GM15510 (cell line): Measurements from ENCODE around the gene TRPM2.
A peak's percentile ranks its signal among the peaks of the same experiment; 100 is the strongest.

Experiments used
- POLR2A ChIP-seq: IDR thresholded peaks from 3 replicates; pipeline ENCODE4 v1.6.1; 2011; ENCODE audit warnings: borderline replicate concordance; ENCODE audit not compliant: insufficient read length; ENCODE audit errors: extremely low read depth

Gene TRPM2

GRCh38 chr21:44328242-44328895, 25.1 kb upstream of the TRPM2 start:
- TF ChIP-seq POLR2A, result no peak

- TF ChIP-seq POLR2A, result peak; percentile 21
Measured at GRCh38 chr21:44329086-44329889, 24.1 kb upstream of the TRPM2 start.

DNA sequence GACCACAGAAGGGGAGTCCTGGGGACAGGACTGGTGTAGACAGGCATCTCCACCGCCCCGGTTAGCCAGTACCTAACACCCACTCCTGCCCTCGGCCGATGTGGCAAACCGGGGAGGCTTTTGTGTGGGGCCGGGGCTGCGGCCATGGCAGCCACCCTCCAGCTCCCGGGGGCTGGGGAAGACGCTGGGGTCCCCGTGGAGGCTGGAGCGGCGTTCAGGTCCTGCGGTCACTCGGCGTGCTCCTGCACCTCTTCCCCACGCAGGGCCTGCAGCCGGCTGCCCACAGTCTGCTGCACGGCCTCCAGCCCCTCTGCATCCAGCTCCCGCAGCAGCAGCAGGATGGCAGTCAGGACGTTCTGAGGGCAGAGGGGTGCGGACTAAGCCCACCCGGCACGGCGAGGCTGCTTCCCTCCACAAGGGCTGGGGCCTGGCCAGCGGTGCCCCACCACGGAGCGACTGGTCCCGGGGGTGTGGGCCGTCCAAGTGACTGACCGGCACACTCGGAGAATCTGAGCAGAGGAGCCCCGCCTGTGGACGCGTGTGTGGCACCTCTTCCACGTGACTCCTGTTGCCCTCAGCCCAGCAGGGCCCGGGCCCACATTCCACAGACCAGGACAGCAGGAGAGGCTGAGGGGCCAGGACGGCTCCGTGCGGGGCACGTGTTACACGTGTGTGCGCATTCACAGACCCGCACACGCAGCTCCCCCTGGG, 23.3 kb upstream of the TRPM2 start:
- TF ChIP-seq POLR2A, result peak; percentile 6

- no peak for TF ChIP-seq POLR2A
Measured at GRCh38 chr21:44330698-44331097, 22.7 kb upstream of the TRPM2 start.

GRCh38 chr21:44331209-44331608, 22.2 kb upstream of the TRPM2 start:
- TF ChIP-seq POLR2A, result no peak

DNA sequence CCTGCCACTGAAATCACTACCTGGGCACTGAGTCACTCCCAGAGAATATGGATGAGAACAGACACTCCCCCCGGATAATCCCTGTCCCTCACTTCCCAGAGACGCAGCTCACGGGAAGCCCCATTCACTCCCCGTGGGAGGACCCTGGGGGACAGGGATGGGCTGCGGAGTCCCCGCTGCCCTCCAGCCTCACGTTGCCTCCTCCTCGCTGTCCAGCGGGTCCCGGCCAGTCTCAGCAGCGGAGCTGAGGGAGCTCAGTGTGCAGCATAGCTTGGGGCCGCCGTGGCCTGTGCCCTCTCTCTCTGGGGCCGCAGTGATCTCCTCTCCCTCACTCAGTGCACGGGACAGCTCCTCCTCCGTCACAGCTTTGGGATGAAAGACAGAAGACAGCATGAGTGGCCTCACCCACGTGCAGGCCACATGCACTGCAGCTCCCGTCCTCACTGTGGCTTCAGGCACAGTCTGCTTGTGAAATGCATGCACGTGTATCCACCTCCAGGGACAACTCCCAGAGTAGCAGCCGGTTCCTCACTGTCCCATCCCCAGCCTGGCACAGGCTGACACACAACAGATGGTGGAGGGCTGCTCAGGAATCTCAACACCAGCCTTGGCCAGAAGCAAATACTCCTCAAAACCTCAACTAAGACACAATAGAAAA, 21.6 kb upstream of the TRPM2 start:
- no peak for TF ChIP-seq POLR2A

- TF ChIP-seq POLR2A, result no peak
Measured at GRCh38 chr21:44332383-44332782, 21.0 kb upstream of the TRPM2 start.

DNA sequence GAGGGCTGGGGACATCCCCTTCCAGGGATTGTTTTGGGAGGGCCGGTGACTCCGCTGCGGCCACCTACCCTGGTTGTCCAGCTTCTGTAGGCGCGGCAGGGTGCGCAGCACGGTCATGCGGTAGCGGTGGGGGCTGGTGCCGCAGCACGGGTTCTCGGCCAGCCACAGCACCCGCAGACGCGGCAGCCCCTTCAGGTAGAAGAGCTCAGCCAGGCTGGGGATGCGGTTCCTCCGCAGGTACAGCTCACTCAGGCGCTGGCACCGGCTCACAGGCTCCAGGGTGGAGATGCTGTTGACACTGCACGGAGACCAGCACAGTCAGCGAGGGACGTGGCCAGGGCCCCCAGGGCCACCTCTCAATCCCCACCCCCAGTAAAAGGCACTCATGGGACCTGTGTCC, 20.5 kb upstream of the TRPM2 start:
- no peak for TF ChIP-seq POLR2A

DNA sequence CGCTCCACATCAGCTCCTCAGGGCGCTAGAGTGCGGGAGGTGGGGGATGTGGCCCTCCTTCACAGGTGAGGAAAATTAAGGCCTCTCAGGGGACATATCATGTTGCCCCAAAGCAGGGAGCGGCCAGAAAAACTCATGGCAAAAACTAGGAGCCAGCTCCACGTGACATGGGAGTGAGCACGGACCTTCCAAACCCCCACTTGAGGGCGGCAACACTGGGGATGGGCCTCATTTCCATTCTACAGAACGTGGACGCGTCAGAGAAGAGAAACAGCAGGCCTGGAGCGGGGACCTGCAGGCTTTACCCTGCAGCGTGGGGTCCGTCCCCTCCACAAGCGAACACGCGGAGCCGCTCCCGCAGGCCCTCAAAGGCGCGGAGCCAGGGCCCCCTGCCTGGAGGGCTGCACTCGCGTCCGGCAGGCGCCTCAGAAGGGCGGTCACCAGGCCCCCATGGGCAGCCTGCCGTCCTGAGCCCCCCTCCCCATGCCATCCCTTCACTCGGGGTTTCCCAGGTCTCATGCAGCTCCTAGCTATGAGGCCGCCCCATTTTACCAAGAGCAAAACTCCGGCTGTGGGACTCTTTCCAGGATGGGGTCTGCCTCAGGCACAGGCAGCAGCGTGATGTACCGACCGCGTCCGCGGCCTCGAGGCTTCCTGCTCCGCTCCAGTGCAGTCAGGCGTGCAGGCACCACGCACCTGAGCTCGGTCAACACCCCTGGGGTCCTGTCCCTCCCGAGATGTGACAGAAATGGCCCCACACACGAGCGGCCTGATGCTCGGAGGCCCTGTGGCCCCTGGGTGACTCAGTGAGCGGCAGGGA, 19.7 kb upstream of the TRPM2 start:
- TF ChIP-seq POLR2A, result no peak

DNA sequence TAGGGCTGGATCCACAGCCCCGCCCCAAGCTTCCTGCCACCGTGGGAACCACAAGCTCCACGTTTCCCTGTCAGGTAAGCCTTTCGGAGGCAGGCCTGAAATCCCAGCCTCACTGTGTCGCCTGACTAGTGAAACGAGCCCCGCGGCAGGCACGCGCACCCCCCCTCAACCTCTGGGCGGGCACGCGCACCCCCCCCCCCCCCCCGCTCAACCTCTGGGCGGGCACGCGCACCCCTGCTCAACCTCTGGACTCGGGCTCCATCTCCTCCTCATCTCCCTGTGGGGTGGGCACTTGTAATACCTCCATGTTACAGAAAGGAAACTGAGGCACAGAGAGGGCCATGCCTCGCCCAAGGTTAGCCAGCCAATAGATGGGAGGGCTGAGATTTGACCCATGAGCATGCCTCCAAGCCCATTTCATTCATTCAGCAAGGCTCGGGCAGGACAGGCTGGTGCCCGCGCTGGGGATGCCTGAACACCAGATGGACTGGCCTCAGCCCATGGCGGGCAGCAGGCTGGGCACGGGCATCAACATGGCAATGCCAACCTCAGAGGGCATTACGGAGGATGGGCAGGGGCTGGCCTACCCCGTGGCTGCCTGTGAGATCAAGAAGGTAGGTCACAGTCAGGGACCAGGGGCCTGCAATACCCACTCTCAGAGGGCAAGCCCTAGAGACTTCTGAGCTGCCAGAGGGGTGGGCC, 18.9 kb upstream of the TRPM2 start:
- TF ChIP-seq POLR2A, result no peak

DNA sequence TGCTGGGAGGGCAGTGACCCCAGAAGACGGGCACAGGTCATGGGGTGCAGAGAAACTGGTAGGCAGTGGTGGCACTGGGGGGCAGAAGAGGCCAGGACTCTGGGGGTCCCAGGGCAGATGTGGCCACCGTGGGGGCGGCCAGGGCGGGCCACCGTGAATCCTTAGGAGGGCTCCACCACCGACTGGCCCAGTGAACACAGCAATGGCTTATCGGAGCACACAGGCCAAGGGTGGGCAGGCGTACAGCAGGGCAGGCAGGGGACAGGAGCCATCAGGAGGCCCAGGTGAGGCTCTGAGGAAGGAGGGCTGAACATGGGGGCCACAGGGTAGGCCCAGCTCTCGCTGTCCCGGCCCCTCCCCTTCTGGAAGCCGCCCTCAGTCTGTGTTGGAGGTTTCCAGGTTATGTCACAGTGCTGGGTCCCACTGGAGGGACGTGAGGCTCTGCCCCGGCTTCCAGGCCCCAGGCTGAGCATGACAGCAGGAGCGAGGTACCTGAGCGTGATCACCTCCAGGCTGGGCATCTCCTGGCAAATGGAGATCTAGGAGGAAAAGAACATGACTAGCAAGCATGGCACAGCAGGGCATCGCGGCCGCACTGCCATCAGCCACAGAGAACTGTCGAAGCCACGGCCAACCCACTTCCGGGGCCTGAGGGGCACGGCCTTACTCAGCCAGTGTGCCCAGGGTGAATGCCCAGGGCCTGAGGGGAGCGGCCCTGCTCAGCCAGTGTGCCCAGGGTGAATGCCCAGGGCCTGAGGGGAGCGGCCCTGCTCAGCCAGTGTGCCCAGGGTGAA, 18.0 kb upstream of the TRPM2 start:
- no peak for TF ChIP-seq POLR2A

- TF ChIP-seq POLR2A, result no peak
Measured at GRCh38 chr21:44337449-44337848, 16.0 kb upstream of the TRPM2 start.

GRCh38 chr21:44337941-44338895, 15.2 kb upstream of the TRPM2 start:
- TF ChIP-seq POLR2A, result no peak
